ENCODE results near the gene GORASP2.

GRCh38 chr2:170984079-170984478 lies 55.0 kb downstream of the GORASP2 start:
- TF ChIP-seq CTCF (IDR thresholded peaks at IDR 0.05; ENCODE audit: control extremely low read depth in 1 of 3, insufficient read depth in 1 of 3, low read depth in 1 of 3, low read length in 3 of 3) (no peak), RBBP5 (IDR thresholded peaks at IDR 0.05; ENCODE audit: borderline replicate concordance, low read depth, low read length) (no peak), JUN (IDR thresholded peaks at IDR 0.05; ENCODE audit: low read depth, low read length) (no peak), YY1 (IDR thresholded peaks at IDR 0.05; ENCODE audit: low read depth, low read length) (no peak), POLR2A (IDR thresholded peaks at IDR 0.05; ENCODE audit: control extremely low read depth in 1 of 2, low read depth in 2 of 2, low read length in 2 of 2) (no peak; a peak in 1 of 3 replicates), BCL11A (IDR thresholded peaks at IDR 0.05; ENCODE audit: low read depth in 2 of 2, low read length in 2 of 2) (no peak), POLR2AphosphoS5 (IDR thresholded peaks at IDR 0.05; ENCODE audit: low read depth, low read length) (no peak), EZH2 (IDR thresholded peaks at IDR 0.05; ENCODE audit: low read depth, low read length, severe bottlenecking) (no peak), ATF2 (IDR thresholded peaks at IDR 0.05; ENCODE audit: low read length) (no peak)

Measured in H1 (cell line).